Upper lobe of left lung (tissue), 6 donors: ENCODE data around the gene CD69. TPM values are rescaled to one million over a fixed set of nuclear protein-coding genes. Genes with fewer than 3 reads are reported as not detected.
"Not testable (repeated sequence)": the region's sequence is repeated elsewhere in the genome, so short reads cannot be mapped to it uniquely, and the experiment has no call there.

Experiments used
- ATAC-seq, 2 donors: fragments of 200-7000 bp; cut with Tn5 transposase; one replicate each; pipeline ENCODE4 v1.9.1; 2022; ENCODE audit warnings: mild to moderate bottlenecking in 2 of 2, moderate library complexity in 2 of 2; ENCODE audit not compliant: low FRiP score in 2 of 2
- DNase-seq, 2 donors: peaks; one replicate each; pipeline ENCODE4 v3.0.0-alpha.2; 2019 to 2020
- H3K27ac ChIP-seq, 4 donors: fragments of 200-600 bp; sonication (generic); one replicate each; pipeline ENCODE4 v1.5.1; 2016 to 2019
- H3K27me3 ChIP-seq, 4 donors: fragments of 200-600 bp; sonication (generic); one replicate each; pipeline ENCODE4 v1.5.1; 2017 to 2019
- H3K36me3 ChIP-seq, 4 donors: fragments of 200-600 bp; sonication (generic); one replicate each; pipeline ENCODE4 v1.5.1; 2016 to 2019
- H3K4me1 ChIP-seq, 4 donors: fragments of 200-600 bp; sonication (generic); one replicate each; pipeline ENCODE4 v1.5.1; 2018 to 2019
- H3K4me3 ChIP-seq, 4 donors: fragments of 200-600 bp; sonication (generic); one replicate each; pipeline ENCODE4 v1.5.1; 2017 to 2019; ENCODE audit warnings: mild to moderate bottlenecking in 2 of 4, moderate library complexity in 1 of 4
- H3K9me3 ChIP-seq, 4 donors: fragments of 200-600 bp; sonication (generic); one replicate each; pipeline ENCODE4 v1.5.1; 2018 to 2019
- EP300 ChIP-seq, 4 donors: sonication (generic); formaldehyde crosslinking; IDR thresholded peaks; one replicate each; pipeline ENCODE4 v1.5.1; 2017; ENCODE audit warnings: antibody characterized with exemption in 4 of 4, control low read depth in 2 of 4
- POLR2A ChIP-seq, 4 donors: fragments of 450-650 bp; IDR thresholded peaks; one replicate each; pipeline ENCODE4 v1.5.1; 2016 to 2017; ENCODE audit warnings: antibody characterized with exemption in 4 of 4, mild to moderate bottlenecking in 2 of 4
- POLR2AphosphoS5 ChIP-seq, 2 donors: sonication (generic); formaldehyde crosslinking; IDR thresholded peaks; one replicate each; pipeline ENCODE4 v1.5.1; 2017; ENCODE audit warnings: antibody characterized with exemption in 2 of 2
- WGBS, 2 donors: methylation state at CpG; one replicate each; pipeline ENCODE4 v1.1.5; 2017 to 2018; 5-methylcytosine and 5-hydroxymethylcytosine counted together
- total RNA-seq, 6 donors: library from RNA; depleted of rRNA in 4 of 6; stranded (reverse); fragments of >200 nt in 4 of 6; gene quantifications; one replicate each; pipeline versions ENCODE4 v1.1.0 to v1.2.1, GENCODE V29; 2016 to 2021
- TF ChIP-seq, protein P1 (sequence below), 6 experiments: fragments of 450-650 bp in 4 of 6; fragments of 200-600 bp in 2 of 6; sonication (generic) in 2 of 6; IDR thresholded peaks; one replicate each; pipeline ENCODE4 v1.5.1; 2016 to 2019; ENCODE audit warnings: antibody characterized with exemption in 6 of 6
- donor health status: DM: no; HTN: no; CAD: no; lungs with moderate emphysema.
- donor health status: DM: no; HTN: yes; CAD: no; lungs with severe emphysema.

CD69 gene
- total RNA-seq, 6 donors from 2014 or later, result 2.8 to 25.2 (median 10.6) TPM

DNA sequence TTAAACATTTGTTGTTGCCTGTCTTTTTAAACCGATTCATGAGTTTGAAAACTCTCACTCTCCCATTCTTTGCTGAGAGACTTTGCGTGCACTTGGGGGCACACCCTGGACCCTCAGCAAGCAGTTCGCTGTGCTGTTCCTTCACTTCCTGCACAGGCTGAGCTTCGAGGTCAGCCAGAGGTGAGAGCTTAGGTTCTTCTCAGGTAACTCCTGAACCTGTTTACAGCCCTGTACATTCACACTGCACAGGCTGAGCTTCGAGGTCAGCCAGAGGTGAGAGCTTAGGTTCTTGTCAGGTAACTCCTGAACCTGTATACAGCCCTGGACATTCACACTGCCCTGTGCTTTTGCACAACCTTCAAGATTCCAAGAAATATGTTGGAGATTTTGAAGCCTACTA is 18.0 kb downstream of the CD69 start:
- no peaks in the 10 kb centered on the region for H3K27me3 ChIP-seq
- no peaks in the 10 kb centered on the region for H3K9me3 ChIP-seq
- peaks cover 5 to 13% (median 6%) of the 10 kb centered on the region in 4 donors for H3K4me1 ChIP-seq
- no peaks in the 10 kb centered on the region for H3K36me3 ChIP-seq
- H3K27ac ChIP-seq, result peak overlapping the region in 2 of 4 donors; percentile 5 to 14
- TF ChIP-seq, protein P1, sequence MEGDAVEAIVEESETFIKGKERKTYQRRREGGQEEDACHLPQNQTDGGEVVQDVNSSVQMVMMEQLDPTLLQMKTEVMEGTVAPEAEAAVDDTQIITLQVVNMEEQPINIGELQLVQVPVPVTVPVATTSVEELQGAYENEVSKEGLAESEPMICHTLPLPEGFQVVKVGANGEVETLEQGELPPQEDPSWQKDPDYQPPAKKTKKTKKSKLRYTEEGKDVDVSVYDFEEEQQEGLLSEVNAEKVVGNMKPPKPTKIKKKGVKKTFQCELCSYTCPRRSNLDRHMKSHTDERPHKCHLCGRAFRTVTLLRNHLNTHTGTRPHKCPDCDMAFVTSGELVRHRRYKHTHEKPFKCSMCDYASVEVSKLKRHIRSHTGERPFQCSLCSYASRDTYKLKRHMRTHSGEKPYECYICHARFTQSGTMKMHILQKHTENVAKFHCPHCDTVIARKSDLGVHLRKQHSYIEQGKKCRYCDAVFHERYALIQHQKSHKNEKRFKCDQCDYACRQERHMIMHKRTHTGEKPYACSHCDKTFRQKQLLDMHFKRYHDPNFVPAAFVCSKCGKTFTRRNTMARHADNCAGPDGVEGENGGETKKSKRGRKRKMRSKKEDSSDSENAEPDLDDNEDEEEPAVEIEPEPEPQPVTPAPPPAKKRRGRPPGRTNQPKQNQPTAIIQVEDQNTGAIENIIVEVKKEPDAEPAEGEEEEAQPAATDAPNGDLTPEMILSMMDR (IDR thresholded peaks at IDR 0.05), result no peak
- TF ChIP-seq POLR2AphosphoS5 (IDR thresholded peaks at IDR 0.05) (no peak), POLR2A (IDR thresholded peaks at IDR 0.05) (no peak), EP300 (IDR thresholded peaks at IDR 0.05) (no peak)
- WGBS, 2 donors, result 48 to 49% methylated on average over 5 of the region's 5 CpGs
- ATAC-seq, result peak in 1 of 2 donors; percentile 32
- no peak overlapping the region for H3K4me3 ChIP-seq
- DNase-seq, result no peak

DNA sequence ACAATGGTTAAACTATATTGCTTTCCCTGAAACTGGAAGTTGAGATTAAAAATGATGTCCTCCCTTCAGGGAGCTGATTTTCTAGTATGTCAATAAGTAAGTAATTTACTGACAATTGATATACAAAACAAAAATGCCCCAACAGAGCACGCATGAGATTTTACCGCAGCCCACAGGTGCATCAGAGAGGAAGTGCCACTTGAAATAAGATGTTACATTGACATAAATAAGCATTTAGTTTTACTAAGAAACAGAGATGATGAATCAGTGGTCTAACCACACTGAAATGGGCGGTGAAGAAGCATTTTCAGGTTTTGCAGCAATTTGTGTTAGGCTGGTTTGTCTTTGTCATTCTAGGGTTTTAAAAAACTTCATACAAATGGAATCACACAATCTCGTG is 19.0 kb downstream of the CD69 start:
- Histone ChIP-seq H3K27me3 (no peaks in the 10 kb centered on the region), H3K4me3 (no peak overlapping the region), H3K4me1 (peaks cover 6 to 19% (median 13%) of the 10 kb centered on the region in 4 donors), H3K27ac (peak overlapping the region in 1 of 4 donors; percentile 18), H3K9me3 (no peaks in the 10 kb centered on the region), H3K36me3 (no peaks in the 10 kb centered on the region)
- TF ChIP-seq EP300 (IDR thresholded peaks at IDR 0.05) (peak in 1 of 4 donors; percentile 49), POLR2A (IDR thresholded peaks at IDR 0.05) (no peak)
- DNase-seq (peak in 1 of 2 donors; percentile 44), ATAC-seq (no peak)
- 64 to 78% methylated on average over 4 of the region's 4 CpGs for WGBS, 2 donors

DNA sequence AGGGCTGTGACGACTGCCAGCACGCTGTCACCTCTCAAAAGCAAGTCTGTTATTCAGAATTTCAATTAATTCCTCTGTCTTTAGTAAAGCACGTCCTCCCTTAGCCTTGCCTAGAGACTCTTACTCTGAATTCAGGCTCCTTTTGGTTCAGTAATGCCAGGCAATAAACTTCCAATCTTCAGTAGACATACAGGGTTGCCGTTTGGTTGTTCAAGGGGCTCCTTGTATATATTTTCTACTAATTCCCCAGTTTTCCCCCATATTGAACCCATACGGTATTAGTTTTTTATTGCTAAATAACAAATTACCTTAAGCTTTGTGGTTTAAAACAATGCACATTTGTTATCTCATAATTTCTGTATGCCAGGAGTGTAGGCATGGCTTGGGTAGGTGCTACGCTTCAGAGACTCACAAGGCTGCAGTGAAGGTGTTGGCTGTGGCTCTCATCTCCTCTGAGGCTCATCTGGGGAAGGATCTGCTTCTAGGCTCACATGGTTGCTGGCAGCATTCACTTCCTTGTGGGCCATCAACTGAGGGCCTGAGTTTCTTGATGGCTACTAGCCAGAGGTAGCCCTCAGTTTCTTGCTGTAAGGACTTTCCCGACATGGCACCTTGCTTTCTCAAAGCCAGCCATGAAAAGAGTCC is 20.5 kb downstream of the CD69 start:
- DNase-seq (no peak), ATAC-seq (no peak)
- peak overlapping the region in 3 of 4 donors; percentile 17 to 82 (median 55) for H3K27ac ChIP-seq
- WGBS, 2 donors, result 83 to 92% methylated on average over 7 of the region's 7 CpGs
- H3K9me3 ChIP-seq, result no peaks in the 10 kb centered on the region
- H3K4me3 ChIP-seq, result peak overlapping the region in 3 of 4 donors; percentile 32 to 53 (median 41)
- H3K36me3 ChIP-seq, result no peaks in the 10 kb centered on the region
- TF ChIP-seq, protein P1 (IDR thresholded peaks at IDR 0.05), result no peak
- TF ChIP-seq POLR2A (IDR thresholded peaks at IDR 0.05) (no peak), EP300 (IDR thresholded peaks at IDR 0.05) (no peak), POLR2AphosphoS5 (IDR thresholded peaks at IDR 0.05) (no peak)
- H3K27me3 ChIP-seq, result no peaks in the 10 kb centered on the region
- peaks cover 6 to 19% (median 13%) of the 10 kb centered on the region in 4 donors for H3K4me1 ChIP-seq

DNA sequence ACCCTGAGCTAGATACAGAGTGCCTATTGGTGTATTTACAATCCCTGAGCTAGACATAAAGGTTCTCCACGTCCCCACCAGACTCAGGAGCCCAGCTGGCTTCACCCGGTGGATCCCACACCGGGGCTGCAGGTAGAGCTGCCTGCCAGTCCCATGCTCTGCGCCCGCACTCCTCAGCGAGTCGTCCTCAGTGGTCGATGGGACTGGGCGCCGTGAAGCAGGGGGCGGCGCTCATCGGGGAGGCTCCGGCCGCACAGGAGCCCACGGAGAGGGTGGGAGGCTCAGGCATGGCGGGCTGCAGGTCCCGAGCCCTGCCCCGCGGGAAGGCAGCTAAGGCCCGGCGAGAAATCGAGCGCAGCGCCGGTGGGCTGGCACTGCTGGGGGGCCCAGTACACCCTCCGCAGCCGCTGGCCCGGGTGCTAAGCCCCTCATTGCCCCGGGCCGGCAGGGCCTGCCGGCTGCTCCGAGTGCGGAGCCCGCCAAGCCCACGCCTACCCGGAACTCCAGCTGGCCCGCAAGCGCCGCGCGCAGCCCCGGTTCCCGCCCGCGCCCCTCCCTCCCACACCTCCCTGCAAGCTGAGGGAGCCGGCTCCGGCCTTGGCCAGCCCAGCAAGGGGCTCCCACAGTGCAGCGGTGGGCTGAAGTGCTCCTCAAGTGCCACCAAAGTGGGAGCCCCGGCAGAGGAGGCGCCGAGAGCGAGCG is 21.1 kb downstream of the CD69 start:
- Histone ChIP-seq H3K4me3 (peak overlapping the region in 3 of 4 donors; percentile 32 to 53 (median 41)), H3K27ac (peak overlapping the region in 3 of 4 donors; percentile 17 to 82 (median 55)), H3K4me1 (peaks cover 6 to 19% (median 13%) of the 10 kb centered on the region in 4 donors)
- ATAC-seq, H3K27me3 ChIP-seq, H3K9me3 ChIP-seq, H3K36me3 ChIP-seq: not testable (repeated sequence)
- peak in 1 of 4 donors; percentile 65 for TF ChIP-seq POLR2A (IDR thresholded peaks at IDR 0.05)
- peak in 1 of 2 donors; percentile 90 for DNase-seq
- 92 to 93% methylated on average over 38 to 54 of the region's 54 CpGs for WGBS, 2 donors

DNA sequence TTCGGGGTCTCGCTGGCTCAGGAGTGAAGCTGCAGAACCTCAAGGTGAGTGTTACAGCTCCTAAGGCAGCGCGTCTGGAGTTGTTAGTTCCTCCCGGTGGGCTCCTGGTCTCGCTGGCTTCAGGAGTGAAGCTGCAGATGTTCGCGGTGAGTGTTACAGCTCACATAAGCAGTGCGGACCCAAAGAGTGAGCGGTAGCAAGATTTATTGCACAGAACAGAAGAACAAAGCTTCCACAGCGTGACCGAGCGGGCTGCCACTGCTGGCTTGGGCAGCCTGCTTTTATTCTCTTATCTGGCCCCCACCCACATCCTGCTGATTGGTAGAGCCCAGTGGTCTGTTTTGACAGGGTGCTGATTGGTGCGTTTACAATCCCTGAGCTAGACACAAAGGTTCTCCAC is 21.8 kb downstream of the CD69 start:
- H3K27me3 ChIP-seq, H3K27ac ChIP-seq, H3K36me3 ChIP-seq, DNase-seq, ATAC-seq, H3K9me3 ChIP-seq: not testable (repeated sequence)
- 83 to 98% methylated on average over 11 to 14 of the region's 14 CpGs for WGBS, 2 donors
- peaks cover 6 to 19% (median 13%) of the 10 kb centered on the region in 4 donors for H3K4me1 ChIP-seq
- H3K4me3 ChIP-seq, result peak overlapping the region in 1 of 4 donors; percentile 53

DNA sequence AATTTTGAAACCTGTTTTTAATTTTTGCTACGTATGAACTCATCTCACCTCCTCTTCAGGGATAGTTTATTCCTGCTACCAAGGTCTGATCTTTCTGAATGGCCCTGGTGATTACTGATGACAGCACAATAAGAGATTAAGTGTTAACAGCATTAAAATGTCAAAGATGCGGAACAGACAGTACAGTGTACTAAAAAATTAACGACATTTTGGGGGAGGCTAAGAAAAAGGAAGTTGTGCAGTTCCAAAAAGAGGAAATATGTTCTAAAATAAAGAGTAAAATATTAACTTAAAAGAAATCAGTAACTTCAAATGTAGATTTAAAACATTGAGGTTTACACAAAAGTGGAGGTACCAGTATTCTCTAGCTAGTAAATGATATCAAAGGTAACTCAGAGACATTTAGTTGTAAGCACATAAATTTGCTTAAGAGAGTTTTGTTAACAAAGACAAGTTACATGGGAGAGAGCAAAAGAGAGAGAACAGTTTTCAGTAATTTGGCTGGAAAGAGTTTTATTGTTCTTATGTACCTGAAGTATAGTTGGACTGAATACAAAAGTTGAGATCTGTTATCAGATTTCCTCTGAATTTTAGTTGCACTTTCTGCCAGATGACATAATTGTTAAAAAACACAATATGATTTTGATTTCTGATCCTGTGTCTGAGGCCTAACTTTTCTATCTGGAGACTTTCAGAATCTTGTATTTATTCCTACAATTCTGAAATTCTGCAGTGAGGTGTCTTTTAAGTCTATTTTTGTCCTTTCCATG is 23.6 kb downstream of the CD69 start:
- no peak for DNase-seq
- no peaks in the 10 kb centered on the region for H3K36me3 ChIP-seq
- peak in 1 of 2 donors; percentile 66 for ATAC-seq
- peaks cover 3 to 11% (median 9%) of the 10 kb centered on the region in 4 donors for H3K4me1 ChIP-seq
- H3K27me3 ChIP-seq, result no peaks in the 10 kb centered on the region
- peak overlapping the region; percentile 24 to 65 (median 33) for H3K27ac ChIP-seq
- TF ChIP-seq POLR2A (IDR thresholded peaks at IDR 0.05) (no peak), POLR2AphosphoS5 (IDR thresholded peaks at IDR 0.05) (no peak), EP300 (IDR thresholded peaks at IDR 0.05) (no peak)
- TF ChIP-seq, protein P1 (IDR thresholded peaks at IDR 0.05), result no peak
- 32 to 40% methylated on average over 3 of the region's 3 CpGs for WGBS, 2 donors
- no peak overlapping the region for H3K4me3 ChIP-seq
- no peaks in the 10 kb centered on the region for H3K9me3 ChIP-seq
